Activated CD4-positive, alpha-beta T cell treated with anti-CD3 and anti-CD28 coated beads, Interleukin-2, amount 10 ng/mL, durations not matched to agents 24 days and 14 days (primary cell): ENCODE data around the gene CST7. TPM values are rescaled to one million over a fixed set of nuclear protein-coding genes. Genes with fewer than 3 reads are reported as not detected.
A peak's percentile ranks its signal among the peaks of the same experiment; 100 is the strongest.
"Not testable (repeated sequence)": the region's sequence is repeated elsewhere in the genome, so short reads cannot be mapped to it uniquely, and the experiment has no call there.

ENCODE experiments used
- DNase-seq: peaks from one replicate; pipeline ENCODE4 v3.0.0; 2022
- H3K27ac Mint-ChIP-seq: one replicate; pipeline ENCODE4 v1.8.0; 2022; ENCODE audit warnings: mild to moderate bottlenecking, mixed read lengths
- H3K27me3 Mint-ChIP-seq: one replicate; pipeline ENCODE4 v1.8.0; 2022; ENCODE audit warnings: mixed read lengths
- H3K36me3 Mint-ChIP-seq: one replicate; pipeline ENCODE4 v1.8.0; 2022; ENCODE audit warnings: low read depth, mild to moderate bottlenecking, mixed read lengths
- H3K4me1 Mint-ChIP-seq: one replicate; pipeline ENCODE4 v1.8.0; 2021; ENCODE audit warnings: mixed read lengths
- H3K4me3 Mint-ChIP-seq: one replicate; pipeline ENCODE4 v1.8.0; 2022; ENCODE audit warnings: mild to moderate bottlenecking, moderate library complexity, mixed read lengths
- H3K9me3 Mint-ChIP-seq: one replicate; pipeline ENCODE4 v1.8.0; 2021; ENCODE audit warnings: mixed read lengths
- intact Hi-C: fragments of 100-400 bp; cut with micrococcal nuclease; formaldehyde crosslinking; loops from one replicate; pipeline ENCODE4 v1.15.1; 2023
- total RNA-seq: library from RNA; stranded (reverse); gene quantifications from 2 replicates; pipeline ENCODE4 v1.2.3, GENCODE V29; 2022

Gene CST7
- total RNA-seq, 1 donor from 2014 or later, result 115 TPM

DNA sequence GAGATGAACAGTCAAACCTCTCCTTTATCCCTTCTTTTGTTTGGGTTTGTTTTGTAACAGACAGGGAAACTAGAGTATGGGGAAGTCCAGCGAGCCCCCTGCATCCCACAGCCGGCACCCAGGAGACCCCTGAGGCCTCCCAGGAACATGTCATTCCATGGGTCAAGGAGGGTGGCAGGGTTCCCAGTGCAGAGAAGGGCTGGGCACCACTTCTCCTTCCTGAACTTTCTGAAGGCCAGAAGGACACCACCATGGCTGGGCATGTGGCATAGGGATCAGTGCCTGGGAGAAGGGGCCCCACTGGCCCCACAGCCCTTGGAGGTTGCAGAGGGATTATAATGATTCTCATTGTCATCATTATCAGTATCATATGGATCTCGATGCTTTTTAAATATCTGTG, 13.9 kb upstream of the CST7 start:
- Mint-ChIP-seq H3K4me1 (peaks cover 42% of the 10 kb centered on the region), H3K36me3 (peaks cover 2% of the 10 kb centered on the region), H3K27me3 (no peaks in the 10 kb centered on the region), H3K4me3 (no peak overlapping the region), H3K9me3 (peaks cover 10% of the 10 kb centered on the region), H3K27ac (no peak overlapping the region)
- intact Hi-C loops, result no loop called here
- no peak for DNase-seq

DNA sequence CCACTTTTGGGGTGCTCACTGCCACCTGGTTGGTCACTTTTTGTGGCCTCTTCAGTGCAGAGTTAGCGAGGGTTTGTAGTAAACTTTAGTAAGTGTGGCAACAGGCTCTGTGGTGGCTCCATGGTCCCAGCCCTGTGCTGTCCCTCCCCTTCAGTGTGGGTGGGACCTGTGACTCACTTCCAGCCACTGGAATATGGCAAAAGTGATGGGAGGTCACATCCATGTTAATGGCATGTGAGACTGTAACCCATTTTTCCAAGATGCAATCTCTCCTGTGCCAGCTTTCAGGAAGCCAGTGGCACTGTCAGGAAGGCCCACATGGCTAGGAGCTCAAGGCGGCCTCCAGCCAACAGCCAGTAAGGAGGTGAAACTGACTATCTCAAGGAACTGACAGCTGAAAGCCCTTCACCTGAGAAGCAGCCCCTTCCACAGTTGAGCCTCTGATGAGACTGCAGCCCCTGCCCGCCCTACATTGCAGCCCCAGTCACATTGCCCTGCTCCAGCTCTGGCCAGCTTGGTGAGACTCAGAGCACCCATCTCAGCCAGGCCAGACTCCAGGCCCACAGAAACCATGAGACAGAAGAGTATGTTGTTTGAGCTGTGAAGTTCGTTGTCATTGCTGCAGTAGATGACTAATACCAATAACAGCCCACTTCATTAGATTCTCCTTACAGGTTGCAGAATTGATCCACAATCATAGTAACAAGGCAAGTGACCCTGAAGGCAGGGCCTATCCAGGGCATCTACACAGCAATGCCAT, 13.1 kb upstream of the CST7 start:
- H3K36me3 Mint-ChIP-seq, result peaks cover 2% of the 10 kb centered on the region
- intact Hi-C loops, result no loop called here
- H3K9me3 Mint-ChIP-seq, result peaks cover 18% of the 10 kb centered on the region
- H3K27me3 Mint-ChIP-seq, result no peaks in the 10 kb centered on the region
- H3K4me3 Mint-ChIP-seq, result no peak overlapping the region
- no peak for DNase-seq
- H3K4me1 Mint-ChIP-seq, result peaks cover 34% of the 10 kb centered on the region
- peak overlapping the region; percentile 22 for H3K27ac Mint-ChIP-seq

DNA sequence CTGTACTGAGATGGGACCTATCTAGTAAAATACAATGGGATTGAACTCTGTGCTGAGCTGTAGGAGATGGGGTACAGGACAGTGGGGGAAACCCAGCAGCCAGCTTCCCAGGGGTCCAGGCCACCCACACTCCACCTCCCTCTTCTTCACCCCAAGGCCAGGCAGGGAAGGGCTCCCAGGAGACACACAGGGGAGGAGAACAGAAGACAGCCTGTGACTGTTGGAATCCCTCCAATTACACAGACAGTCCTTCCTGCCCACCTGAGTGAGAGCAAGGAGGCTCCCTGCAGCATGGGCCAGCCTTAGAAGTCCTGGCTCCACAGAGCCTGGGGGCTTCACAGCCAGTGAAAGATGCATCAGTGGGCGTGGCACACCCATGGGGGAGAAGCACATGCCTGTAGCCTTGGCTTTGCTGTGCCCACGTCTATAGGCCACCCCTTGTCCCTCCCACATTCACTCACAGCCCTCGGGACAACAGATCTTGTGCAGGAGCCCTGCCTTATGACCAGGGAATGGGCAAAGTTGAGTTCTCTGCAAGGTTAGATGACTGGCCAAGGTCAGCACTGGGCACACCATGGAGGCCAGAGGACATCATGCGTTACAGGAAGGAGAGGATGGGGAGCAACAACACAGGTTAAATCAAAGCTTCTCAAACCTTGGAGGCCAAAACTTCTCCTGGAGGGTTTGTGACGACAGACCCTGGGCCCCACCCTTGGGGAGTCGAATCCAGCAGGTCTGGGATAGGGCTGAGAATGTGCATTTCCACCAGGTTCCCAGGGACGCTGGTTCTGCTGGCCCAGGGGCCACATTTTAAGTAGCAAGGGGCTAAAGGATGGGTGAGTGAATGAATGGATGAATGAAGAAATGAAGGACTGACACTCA, 12.3 kb upstream of the CST7 start:
- H3K27me3 Mint-ChIP-seq, result no peaks in the 10 kb centered on the region
- H3K27ac Mint-ChIP-seq, result no peak overlapping the region
- H3K4me1 Mint-ChIP-seq, result peaks cover 27% of the 10 kb centered on the region
- intact Hi-C loops, result no loop called here
- peaks cover 21% of the 10 kb centered on the region for H3K9me3 Mint-ChIP-seq
- no peak for DNase-seq
- no peak overlapping the region for H3K4me3 Mint-ChIP-seq
- H3K36me3 Mint-ChIP-seq, result peaks cover 6% of the 10 kb centered on the region

GRCh38 chr20:24937579-24937978, 11.5 kb upstream of the CST7 start:
- peaks cover 10% of the 10 kb centered on the region for H3K36me3 Mint-ChIP-seq
- no peak overlapping the region for H3K4me3 Mint-ChIP-seq
- no peaks in the 10 kb centered on the region for H3K27me3 Mint-ChIP-seq
- H3K9me3 Mint-ChIP-seq, result peaks cover 29% of the 10 kb centered on the region
- intact Hi-C loops, result no loop called here
- DNase-seq, result no peak
- no peak overlapping the region for H3K27ac Mint-ChIP-seq
- peaks cover 19% of the 10 kb centered on the region for H3K4me1 Mint-ChIP-seq

DNA sequence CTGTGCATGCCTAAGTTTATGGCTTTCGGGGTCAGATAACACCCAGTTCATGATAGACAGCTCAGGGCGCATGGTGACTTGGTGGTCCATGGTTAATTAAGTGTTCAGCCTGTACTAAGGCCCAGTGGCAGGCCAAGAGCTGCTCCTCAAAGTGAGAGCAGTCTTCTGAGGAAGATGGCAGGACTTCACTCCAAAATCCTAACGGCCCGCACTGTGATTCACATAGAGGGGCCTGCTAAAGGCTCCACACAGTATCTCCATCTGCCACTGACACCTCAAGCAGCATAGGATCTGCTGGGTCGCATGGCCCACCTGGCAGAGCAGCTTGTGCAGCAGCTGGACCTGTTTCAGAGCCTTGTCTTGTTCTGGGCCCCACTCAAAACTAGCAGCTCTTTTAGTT, 10.6 kb upstream of the CST7 start:
- Mint-ChIP-seq H3K36me3 (peaks cover 10% of the 10 kb centered on the region), H3K9me3 (peaks cover 29% of the 10 kb centered on the region), H3K4me1 (peaks cover 10% of the 10 kb centered on the region), H3K4me3 (no peak overlapping the region), H3K27me3 (no peaks in the 10 kb centered on the region), H3K27ac (no peak overlapping the region)
- intact Hi-C loops, result no loop called here
- no peak for DNase-seq

GRCh38 chr20:24939036-24939435, 10.0 kb upstream of the CST7 start:
- H3K27ac Mint-ChIP-seq, result no peak overlapping the region
- H3K9me3 Mint-ChIP-seq, result peaks cover 31% of the 10 kb centered on the region
- no peaks in the 10 kb centered on the region for H3K27me3 Mint-ChIP-seq
- H3K4me3 Mint-ChIP-seq, result no peak overlapping the region
- H3K4me1 Mint-ChIP-seq, result peaks cover 8% of the 10 kb centered on the region
- peaks cover 12% of the 10 kb centered on the region for H3K36me3 Mint-ChIP-seq
- no peak for DNase-seq
- intact Hi-C loops, result no loop called here

GRCh38 chr20:24942679-24943078, 6.4 kb upstream of the CST7 start:
- peaks cover 51% of the 10 kb centered on the region for H3K9me3 Mint-ChIP-seq
- H3K4me3 Mint-ChIP-seq, result no peak overlapping the region
- DNase-seq, result no peak
- peaks cover 22% of the 10 kb centered on the region for H3K4me1 Mint-ChIP-seq
- intact Hi-C loops, result no loop called here
- no peak overlapping the region for H3K27ac Mint-ChIP-seq
- peaks cover 39% of the 10 kb centered on the region for H3K36me3 Mint-ChIP-seq
- H3K27me3 Mint-ChIP-seq, result no peaks in the 10 kb centered on the region

- Mint-ChIP-seq H3K27ac (no peak overlapping the region), H3K9me3 (peaks cover 55% of the 10 kb centered on the region), H3K4me1 (peaks cover 27% of the 10 kb centered on the region), H3K4me3 (no peak overlapping the region), H3K27me3 (no peaks in the 10 kb centered on the region), H3K36me3 (peaks cover 43% of the 10 kb centered on the region)
- intact Hi-C loops, result no loop called here
- DNase-seq, result no peak
Measured at GRCh38 chr20:24943196-24943595, 5.9 kb upstream of the CST7 start.

DNA sequence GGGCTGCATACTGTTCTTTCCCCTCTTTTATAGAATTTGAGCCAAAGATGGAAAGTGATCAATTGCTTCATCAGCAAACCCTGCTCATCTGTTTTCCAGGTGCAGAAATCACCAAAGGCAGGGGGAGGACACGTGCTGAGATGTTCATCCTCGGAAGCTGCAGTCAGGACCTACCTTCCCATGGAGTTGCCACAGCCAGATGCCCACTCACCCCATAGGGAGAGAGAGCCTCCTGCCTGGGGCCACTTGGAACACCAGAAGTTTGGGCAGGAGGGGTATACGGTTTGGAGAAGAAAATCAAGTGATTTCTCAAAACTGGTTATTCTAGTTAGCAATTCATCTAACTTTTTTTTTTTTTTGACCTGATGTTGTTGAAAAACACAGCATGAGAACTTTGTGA, 5.3 kb upstream of the CST7 start:
- Mint-ChIP-seq H3K36me3 (peaks cover 45% of the 10 kb centered on the region), H3K9me3 (peaks cover 55% of the 10 kb centered on the region), H3K27me3 (no peaks in the 10 kb centered on the region), H3K4me3 (no peak overlapping the region), H3K4me1 (peaks cover 31% of the 10 kb centered on the region), H3K27ac (no peak overlapping the region)
- no peak for DNase-seq
- intact Hi-C loops, result no loop called here

DNA sequence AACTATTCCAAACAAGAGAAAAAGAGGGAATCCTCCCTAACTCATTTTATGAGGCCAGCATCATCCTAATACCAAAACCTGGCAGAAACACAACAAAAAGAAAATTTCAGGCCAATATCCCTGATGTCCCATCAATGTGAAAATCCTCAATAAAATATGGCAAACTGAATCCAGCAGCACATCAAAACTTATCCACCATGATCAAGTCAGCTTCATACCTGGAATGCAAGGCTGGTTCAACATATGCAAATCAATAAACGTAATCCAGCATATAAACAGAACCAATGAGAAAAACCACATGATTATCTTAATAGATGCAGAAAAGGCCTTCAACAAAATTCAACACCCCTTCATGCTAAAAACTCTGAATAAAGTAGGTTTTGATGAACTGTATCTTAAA, 2.7 kb upstream of the CST7 start:
- Mint-ChIP-seq H3K4me1 (peaks cover 45% of the 10 kb centered on the region), H3K36me3 (peaks cover 54% of the 10 kb centered on the region), H3K9me3 (peaks cover 46% of the 10 kb centered on the region)
- H3K27me3 Mint-ChIP-seq, H3K4me3 Mint-ChIP-seq, DNase-seq, H3K27ac Mint-ChIP-seq: not testable (repeated sequence)
- intact Hi-C loops, result loop anchor here (5.0 kb wide), 2 partner anchors 366 to 446 kb away; partner anchors contain the start of gene ABHD12

- H3K4me1 Mint-ChIP-seq, result peaks cover 61% of the 10 kb centered on the region
Measured at GRCh38 chr20:24948396-24948938, 602 bp upstream of the CST7 start.

GRCh38 chr20:24949756-24950127, 673 bp downstream of the CST7 start:
- H3K27me3 Mint-ChIP-seq, result no peaks in the 10 kb centered on the region
- H3K4me3 Mint-ChIP-seq, result peak overlapping the region; percentile 95
- peak overlapping the region; percentile 98 for H3K27ac Mint-ChIP-seq
- intact Hi-C loops, result loop anchor here (1.0 to 5.0 kb wide), 8 partner anchors 19 to 923 kb away; partner anchors contain the start of genes ABHD12, ACSS1, APMAP and GINS1
- DNase-seq, result peak; percentile 78
- H3K36me3 Mint-ChIP-seq, result peaks cover 58% of the 10 kb centered on the region
- H3K4me1 Mint-ChIP-seq, result peaks cover 71% of the 10 kb centered on the region
- peaks cover 30% of the 10 kb centered on the region for H3K9me3 Mint-ChIP-seq

More at GRCh38 chr20:24948396-24948938, 602 bp upstream of the CST7 start:
- H3K27ac Mint-ChIP-seq, result peak overlapping the region; percentile 98
- peak overlapping the region; percentile 95 for H3K4me3 Mint-ChIP-seq
- intact Hi-C loops, result loop anchor here (2.0 to 5.0 kb wide), 5 partner anchors 18 to 922 kb away; partner anchors contain the start of genes ABHD12 and ACSS1
- not testable (repeated sequence) for H3K27me3 Mint-ChIP-seq, DNase-seq
- H3K36me3 Mint-ChIP-seq, result peaks cover 57% of the 10 kb centered on the region
- peaks cover 36% of the 10 kb centered on the region for H3K9me3 Mint-ChIP-seq

DNA sequence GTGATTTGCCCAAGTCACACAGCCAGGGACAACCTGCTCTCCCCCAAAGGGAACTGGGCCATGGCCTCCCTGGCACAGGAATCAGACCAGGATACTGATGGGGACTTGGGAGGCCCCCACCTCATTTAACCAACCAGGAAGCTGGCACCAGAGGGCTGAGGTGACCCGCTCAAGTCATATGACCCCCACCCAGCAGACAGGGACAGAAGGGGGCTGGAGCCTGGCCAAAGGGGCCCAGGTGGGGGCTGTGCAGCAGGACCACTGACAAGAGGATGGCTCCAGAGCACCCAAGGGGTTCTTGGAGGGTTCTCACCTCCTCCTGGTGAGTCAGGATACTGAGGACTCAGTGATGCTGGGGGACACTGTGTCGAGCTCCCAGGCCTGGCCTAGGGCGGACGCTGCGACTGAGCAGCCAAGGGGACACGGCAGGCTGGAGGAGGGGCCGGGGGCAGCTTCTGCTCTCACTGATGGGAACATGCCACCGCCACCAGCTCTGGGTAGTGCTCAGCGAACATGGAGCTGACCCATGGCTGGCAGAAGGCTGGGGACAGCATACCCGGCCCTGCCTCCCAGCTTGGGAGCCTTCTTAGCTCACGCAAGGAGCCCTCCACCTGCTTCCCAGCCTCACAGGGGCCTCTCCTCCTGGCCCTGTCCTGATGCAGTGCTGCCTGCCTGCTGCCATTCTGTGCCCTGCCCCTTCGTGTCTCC, 1.2 kb downstream of the CST7 start:
- peak; percentile 64 for DNase-seq
- intact Hi-C loops, result loop anchor here (5.0 kb wide), 1 partner anchor 287 kb away; no protein-coding TSS in a partner anchor
- Mint-ChIP-seq H3K27me3 (no peaks in the 10 kb centered on the region), H3K27ac (peak overlapping the region; percentile 98), H3K9me3 (peaks cover 25% of the 10 kb centered on the region), H3K4me1 (peaks cover 73% of the 10 kb centered on the region), H3K36me3 (peaks cover 59% of the 10 kb centered on the region), H3K4me3 (peak overlapping the region; percentile 95)
